ENCODE measurements around the gene CAPZB. TPM values are rescaled to one million over a fixed set of nuclear protein-coding genes. Genes with fewer than 3 reads are reported as not detected.

The CAPZB gene
- polyA plus RNA-seq, 1 donor from 2014 or later = 159 TPM

GRCh38 chr1:19349999-19350398 lies 135.3 kb downstream of the CAPZB start:
- Histone ChIP-seq H3K9me2 (ENCODE audit: insufficient read depth, low read length) (no peaks in the 10 kb centered on the region), H3F3A (ENCODE audit: insufficient read depth, low read length, poor library complexity, severe bottlenecking) (no peaks in the 10 kb centered on the region), H3K36me3 (ENCODE audit: insufficient read depth, low read length) (no peaks in the 10 kb centered on the region), H3K27me3 (ENCODE audit: insufficient read depth, low read depth, low read length) (no peaks in the 10 kb centered on the region), H2AFZ (ENCODE audit: low read depth, low read length) (no peak overlapping the region), H3K4me3 (ENCODE audit: low read length) (no peak overlapping the region), H3K27ac (ENCODE audit: low read length) (no peak overlapping the region), H3K9me3 (ENCODE audit: low read length) (no peaks in the 10 kb centered on the region), H3K9ac (ENCODE audit: low read length) (no peak overlapping the region), H3K4me2 (ENCODE audit: low read length) (no peak overlapping the region), H4K20me1 (ENCODE audit: insufficient read depth) (no peaks in the 10 kb centered on the region), H3K79me2 (replicated peaks; ENCODE audit: insufficient read depth, low read length) (no peaks in the 10 kb centered on the region)
- TF ChIP-seq EP300 (conservative IDR thresholded peaks at IDR 0.05; ENCODE audit: poor library complexity, severe bottlenecking) = no peak
- TF ChIP-seq TAF1 (IDR thresholded peaks at IDR 0.05; ENCODE audit: low read depth) = no peak
- TF ChIP-seq CTCF (IDR thresholded peaks at IDR 0.05; ENCODE audit: poor library complexity, severe bottlenecking) = no peak
- TF ChIP-seq REST (IDR thresholded peaks at IDR 0.05; ENCODE audit: borderline replicate concordance) = no peak
- TF ChIP-seq MXI1 (conservative IDR thresholded peaks at IDR 0.05; ENCODE audit: poor library complexity, severe bottlenecking) = no peak
- no peak for TF ChIP-seq POLR2AphosphoS5 (IDR thresholded peaks at IDR 0.05)
- TF ChIP-seq EZH2 (IDR thresholded peaks at IDR 0.05; ENCODE audit: borderline replicate concordance, insufficient read depth, low read length, poor library complexity, severe bottlenecking) = no peak
- TF ChIP-seq RAD21 (conservative IDR thresholded peaks at IDR 0.05) = no peak
- no peak for TF ChIP-seq SMC3 (conservative IDR thresholded peaks at IDR 0.05; ENCODE audit: poor library complexity)

GRCh38 chr1:19348441-19349198 lies 136.7 kb downstream of the CAPZB start:
- TF ChIP-seq SMC3 (conservative IDR thresholded peaks at IDR 0.05; ENCODE audit: poor library complexity) (no peak), RAD21 (conservative IDR thresholded peaks at IDR 0.05) (no peak), MXI1 (conservative IDR thresholded peaks at IDR 0.05; ENCODE audit: poor library complexity, severe bottlenecking) (no peak), REST (IDR thresholded peaks at IDR 0.05; ENCODE audit: borderline replicate concordance) (no peak), POLR2AphosphoS5 (IDR thresholded peaks at IDR 0.05) (no peak), EP300 (conservative IDR thresholded peaks at IDR 0.05; ENCODE audit: poor library complexity, severe bottlenecking) (no peak), EZH2 (IDR thresholded peaks at IDR 0.05; ENCODE audit: borderline replicate concordance, insufficient read depth, low read length, poor library complexity, severe bottlenecking) (no peak), CTCF (IDR thresholded peaks at IDR 0.05; ENCODE audit: poor library complexity, severe bottlenecking) (no peak), TAF1 (IDR thresholded peaks at IDR 0.05; ENCODE audit: low read depth) (no peak)
- no peak overlapping the region for H2AFZ ChIP-seq (ENCODE audit: low read depth, low read length)
- H3K27ac ChIP-seq (ENCODE audit: low read length) = no peak overlapping the region
- no peaks in the 10 kb centered on the region for H3K36me3 ChIP-seq (ENCODE audit: insufficient read depth, low read length)
- no peak overlapping the region for H3K4me3 ChIP-seq (ENCODE audit: low read length)
- no peaks in the 10 kb centered on the region for H3F3A ChIP-seq (ENCODE audit: insufficient read depth, low read length, poor library complexity, severe bottlenecking)
- no peaks in the 10 kb centered on the region for H3K9me2 ChIP-seq (ENCODE audit: insufficient read depth, low read length)
- H3K79me2 ChIP-seq (replicated peaks; ENCODE audit: insufficient read depth, low read length) = no peaks in the 10 kb centered on the region
- H3K9ac ChIP-seq (ENCODE audit: low read length) = no peak overlapping the region
- no peaks in the 10 kb centered on the region for H3K27me3 ChIP-seq (ENCODE audit: insufficient read depth, low read depth, low read length)
- H3K4me2 ChIP-seq (ENCODE audit: low read length) = no peak overlapping the region
- H4K20me1 ChIP-seq (ENCODE audit: insufficient read depth) = no peaks in the 10 kb centered on the region
- H3K9me3 ChIP-seq (ENCODE audit: low read length) = no peaks in the 10 kb centered on the region
